HG03025 (cell line): ENCODE measurements around the gene UBE2B.
"Not testable (repeated sequence)": the region's sequence is repeated elsewhere in the genome, so short reads cannot be mapped to it uniquely, and the experiment has no call there.

Source experiments
- ATAC-seq: cut with Tn5 transposase; IDR thresholded peaks from one replicate; pipeline ENCODE4 v1.9.1; 2021; ENCODE audit warnings: mild to moderate bottlenecking, moderate library complexity; ENCODE audit not compliant: unreplicated experiment, low FRiP score

The UBE2B gene

DNA sequence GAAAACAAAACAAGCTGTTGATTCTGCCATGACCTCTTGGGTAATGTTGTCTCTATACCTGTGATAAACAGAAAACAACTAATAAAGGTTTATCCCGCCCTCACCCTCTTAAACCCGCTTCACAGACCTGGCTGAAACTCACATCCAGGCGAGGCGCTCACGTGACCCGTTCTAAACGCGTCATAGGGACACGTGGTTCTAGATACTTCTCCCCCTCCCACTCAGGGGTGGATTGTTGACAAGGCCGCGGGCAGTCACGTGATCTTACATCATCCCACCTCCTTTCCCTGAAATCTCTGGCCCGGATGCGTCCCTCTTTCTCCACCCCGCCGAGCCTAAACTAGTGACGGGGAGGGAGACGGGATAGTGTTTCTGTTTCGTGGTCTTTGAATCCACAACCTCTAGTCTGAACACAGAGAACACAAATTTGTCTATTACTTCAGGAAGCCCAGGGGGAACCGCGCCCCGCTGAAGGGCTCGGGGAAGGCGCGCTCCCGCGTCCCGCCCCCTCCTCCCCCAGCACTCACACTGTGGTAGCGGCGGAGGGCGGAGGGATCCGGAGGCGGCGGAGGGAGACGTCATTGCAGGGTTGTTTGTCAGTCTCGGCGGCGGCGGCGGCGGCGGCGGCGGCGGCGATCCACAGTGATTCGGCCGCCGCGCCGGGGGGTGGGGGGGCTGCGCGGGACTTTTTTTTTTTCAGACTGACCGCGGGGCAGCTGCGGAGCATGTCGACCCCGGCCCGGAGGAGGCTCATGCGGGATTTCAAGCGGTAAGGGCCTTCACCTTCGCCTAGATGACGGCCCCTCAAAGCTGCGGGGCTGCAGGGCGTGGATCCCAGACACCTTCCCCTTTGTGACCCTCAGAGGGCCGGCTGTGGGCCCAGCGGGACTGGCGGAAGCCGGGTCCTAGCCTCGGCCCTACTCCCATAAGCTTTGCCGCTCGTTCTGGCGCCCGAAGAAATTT is at the start of gene UBE2B:
Gene UBE2B (plus strand): TSS at position 699 of the 963 bp plus-strand sequence. CDS start 27 bp downstream, at position 726.
- ATAC-seq: peak; percentile 75

DNA sequence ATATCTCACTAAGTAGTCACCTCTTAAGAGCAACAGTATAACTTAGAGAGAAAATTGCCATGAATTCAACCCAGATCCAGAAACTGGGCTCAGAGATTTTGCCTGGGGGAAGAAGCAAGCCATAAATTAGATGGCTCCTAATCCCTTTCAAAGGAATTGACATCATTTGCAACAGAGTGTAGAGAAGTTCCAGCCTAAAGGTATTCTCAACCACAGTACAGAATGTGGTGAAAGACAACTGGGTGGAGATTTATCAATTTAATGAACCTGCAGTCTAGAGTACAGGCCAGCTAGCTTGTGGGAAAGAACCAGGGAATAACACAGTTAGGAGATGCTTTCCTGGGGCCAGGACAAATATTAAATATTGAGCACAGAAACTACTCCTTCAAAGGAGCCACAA is 44.0 kb upstream of the UBE2B start:
- no peak for ATAC-seq

DNA sequence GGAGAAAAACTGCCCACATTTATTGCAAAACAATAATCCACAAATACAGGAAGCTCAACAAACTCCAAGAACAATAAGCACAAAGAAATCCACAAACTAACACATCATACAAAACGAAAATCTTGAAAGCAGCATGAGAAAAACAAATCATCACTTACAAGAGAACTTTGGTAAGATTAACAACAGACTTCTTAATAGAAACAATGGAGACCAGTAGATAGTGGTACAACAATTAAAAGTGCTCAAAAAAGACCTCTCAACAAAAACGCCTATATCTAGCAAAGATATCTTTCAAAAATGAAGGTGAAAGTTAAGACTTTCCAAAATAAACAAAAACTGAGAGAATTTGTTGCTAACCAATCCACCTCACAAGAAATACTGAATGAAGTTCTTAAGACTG is 42.8 kb upstream of the UBE2B start:
- no peak for ATAC-seq

DNA sequence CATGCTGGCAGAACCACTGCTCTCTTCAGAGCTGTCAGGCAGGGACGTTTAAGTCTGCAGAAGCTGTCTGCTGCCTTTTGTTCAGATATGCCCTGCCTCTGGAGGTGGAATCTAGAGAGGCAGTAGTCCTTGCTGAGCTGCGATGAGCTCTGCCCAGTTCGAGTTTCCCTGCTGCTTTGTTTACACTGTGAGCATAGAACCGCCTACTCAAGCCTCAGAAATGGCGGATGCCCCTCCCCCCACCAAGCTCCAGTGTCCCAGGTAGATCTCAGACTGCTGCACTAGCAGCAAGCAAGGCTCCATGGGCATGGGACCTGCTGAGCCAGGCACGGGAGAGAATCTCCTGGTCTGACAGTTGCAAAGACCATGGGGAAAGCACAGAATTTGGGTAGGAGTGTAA is 34.5 kb upstream of the UBE2B start:
- not testable (repeated sequence) for ATAC-seq

DNA sequence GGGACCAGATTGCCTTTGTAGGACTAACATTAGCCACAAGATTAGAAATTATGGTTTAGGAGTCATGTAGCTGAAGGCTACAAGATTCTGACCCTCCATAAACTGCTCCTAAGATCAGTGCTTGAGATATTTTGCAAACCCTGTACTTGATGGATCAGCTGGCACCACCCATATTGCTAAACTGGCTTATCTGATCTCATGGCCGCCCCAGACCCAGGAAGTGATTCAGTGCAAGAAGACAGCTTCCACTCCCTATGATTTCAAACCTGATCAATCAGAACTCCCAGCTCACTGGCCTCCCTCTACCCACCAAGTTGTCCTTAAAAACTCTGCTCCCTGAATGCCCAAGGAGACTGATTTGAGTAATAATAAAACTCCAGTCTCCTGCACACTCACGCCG is 27.9 kb upstream of the UBE2B start:
- ATAC-seq: not testable (repeated sequence)

DNA sequence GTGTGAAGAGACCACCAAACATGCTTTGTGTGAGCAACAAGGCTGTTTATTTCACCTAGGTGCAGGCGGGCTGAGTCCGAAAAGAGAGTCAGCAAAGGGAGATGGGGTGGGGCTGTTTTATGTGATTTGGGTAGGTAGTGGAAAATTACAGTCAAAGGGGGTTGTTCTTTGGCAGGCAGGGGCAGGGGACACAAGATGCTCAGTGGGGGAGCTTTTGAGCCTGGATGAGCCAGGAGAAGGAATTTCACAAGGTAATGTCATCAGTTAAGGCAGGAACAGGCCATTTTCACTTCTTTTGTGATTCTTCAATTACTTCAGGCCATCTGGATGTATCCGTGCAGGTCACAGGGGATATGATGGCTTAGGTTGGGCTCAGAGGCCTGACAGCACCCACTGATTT is 25.9 kb upstream of the UBE2B start:
- not testable (repeated sequence) for ATAC-seq

DNA sequence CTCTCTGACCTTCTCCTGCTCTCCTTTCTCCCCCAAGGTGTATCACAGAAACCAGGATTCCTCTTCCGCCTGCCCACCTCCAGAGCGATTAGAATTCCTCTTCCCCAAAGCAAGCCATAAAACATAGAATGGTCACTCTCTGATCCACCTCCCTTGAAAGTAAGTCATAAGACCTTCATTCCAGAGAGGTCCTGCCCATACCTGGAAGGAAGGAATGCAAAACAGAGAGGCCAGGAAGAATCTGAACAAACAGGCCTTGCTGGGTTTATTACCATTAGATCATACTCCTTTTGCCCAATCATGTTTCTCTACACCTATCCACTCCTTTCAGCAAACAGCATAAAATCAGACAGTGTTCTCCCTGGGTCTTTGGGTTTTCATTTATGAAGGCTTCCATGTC is 25.4 kb upstream of the UBE2B start:
- ATAC-seq: no peak

DNA sequence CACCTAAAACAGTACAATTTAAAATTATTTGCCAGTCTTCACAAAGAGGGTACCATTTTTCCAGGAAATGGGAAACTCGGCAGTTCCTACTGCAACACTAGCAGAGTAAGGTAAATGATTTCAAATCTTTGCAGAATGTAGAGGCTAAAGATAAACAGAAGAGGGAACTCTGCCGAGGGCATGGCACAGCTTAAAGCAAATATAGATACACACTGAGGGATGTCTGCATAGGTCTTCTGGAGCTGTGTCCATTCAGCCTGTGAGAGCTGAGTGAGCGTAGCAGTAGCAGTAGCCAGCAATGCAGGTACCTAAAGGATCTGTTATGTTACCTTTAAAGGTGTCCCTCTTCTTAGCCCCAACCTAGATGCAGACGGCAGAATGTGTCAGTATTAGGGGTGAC is 21.9 kb upstream of the UBE2B start:
- no peak for ATAC-seq

DNA sequence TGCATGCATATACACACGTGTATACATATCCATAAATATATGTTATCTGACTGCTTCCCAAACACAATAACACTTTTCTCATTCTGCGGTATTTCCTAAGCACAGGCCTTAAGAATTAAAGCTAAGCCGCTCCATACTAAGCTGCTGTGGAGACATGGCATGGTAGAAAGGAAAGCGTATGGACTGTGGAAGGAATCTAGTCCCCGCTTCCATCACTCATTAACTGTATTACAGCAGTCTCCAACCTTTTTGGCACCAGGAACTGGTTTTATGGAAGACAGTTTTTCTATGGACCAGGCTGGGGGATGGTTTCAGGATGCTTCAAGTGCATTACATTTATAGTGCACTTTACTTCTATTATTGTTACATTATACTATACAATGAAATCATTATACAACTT is 15.7 kb upstream of the UBE2B start:
- no peak for ATAC-seq

DNA sequence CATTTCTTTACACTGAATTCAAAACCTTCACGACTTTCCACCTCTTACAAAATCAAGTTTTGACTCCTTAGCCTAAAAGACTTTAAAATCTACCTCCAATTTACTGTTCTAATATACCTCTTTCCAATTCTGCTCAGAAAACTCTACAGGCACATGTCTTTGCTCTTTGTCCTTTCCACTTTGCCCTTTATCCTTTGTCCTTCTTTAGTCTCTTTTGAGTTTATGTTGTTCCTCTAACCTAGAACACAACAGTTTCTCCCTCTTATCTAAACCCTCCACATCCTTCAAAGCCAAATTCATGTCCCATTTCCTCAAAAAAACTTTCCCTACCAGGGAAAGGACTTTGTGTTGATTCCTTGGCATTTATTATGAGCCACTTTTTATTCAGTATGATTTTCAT is 5.8 kb upstream of the UBE2B start:
- no peak for ATAC-seq

DNA sequence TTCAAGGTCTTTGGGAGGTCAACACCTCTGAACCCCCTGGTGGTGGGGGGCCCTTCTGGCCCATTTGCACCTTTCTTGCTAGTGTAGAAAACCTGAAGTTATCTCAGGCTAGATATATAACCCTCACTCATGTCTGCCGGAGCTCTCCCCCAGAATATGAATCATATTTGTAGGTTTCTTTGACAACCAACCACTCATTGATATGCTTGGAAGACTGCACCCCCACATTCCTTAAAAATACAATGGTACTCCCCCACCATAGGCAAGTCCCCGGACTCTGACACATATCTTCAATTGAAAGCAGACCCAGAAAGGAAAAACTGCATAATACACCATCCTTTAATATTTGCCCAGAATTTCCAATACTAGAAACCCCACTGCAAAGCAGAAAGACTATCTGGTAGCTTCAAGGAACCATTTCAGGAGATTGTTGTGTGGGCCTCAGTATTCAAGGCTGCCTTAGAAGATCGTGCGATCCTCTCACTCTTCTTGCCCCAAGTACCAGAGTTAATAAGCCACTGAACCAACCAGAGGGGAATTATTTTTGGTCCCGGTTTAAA is 978 bp upstream of the UBE2B start:
- no peak for ATAC-seq

DNA sequence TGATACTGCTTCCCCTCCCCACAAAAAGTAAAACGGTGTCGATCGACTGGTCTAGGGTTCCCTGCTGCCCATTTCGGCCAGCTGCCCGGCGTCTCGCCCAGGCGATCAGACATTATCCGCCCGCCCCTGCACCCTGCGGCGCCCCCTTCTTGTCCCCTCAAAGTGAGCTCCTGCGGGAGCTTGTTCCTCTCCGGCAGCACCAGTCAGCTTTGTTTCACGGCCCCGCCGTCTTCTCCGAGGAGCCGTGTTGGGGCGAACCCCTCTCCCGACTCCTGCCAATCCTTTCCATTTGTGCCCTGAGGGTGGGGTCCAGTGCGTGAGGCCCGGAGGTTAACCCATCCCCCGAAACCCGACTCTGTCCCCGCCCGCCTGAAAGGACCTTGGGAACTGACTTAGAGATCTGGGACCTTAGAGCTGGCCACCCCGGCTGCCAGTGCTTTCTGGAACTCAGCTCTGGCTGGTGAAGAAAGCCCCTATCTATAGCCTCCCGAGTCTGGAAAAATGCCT is 518 bp downstream of the UBE2B start:
- ATAC-seq: no peak

DNA sequence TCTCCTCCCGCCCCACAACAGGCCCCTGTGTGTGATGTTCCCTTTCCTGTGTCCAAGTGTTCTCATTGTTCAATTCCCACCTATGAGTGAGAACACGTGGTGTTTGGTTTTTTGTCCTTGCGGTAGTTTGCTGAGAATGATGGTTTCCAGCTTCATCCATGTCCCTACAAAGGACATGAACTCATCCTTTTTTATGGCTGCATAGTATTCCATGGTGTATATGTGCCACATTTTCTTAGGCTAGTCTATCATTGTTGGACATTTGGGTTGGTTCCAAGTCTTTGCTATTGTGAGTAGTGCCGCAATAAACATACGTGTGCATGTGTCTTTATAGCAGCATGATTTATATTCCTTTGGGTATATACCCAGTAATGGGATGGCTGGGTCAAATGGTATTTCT is 2.3 kb downstream of the UBE2B start:
- not testable (repeated sequence) for ATAC-seq

DNA sequence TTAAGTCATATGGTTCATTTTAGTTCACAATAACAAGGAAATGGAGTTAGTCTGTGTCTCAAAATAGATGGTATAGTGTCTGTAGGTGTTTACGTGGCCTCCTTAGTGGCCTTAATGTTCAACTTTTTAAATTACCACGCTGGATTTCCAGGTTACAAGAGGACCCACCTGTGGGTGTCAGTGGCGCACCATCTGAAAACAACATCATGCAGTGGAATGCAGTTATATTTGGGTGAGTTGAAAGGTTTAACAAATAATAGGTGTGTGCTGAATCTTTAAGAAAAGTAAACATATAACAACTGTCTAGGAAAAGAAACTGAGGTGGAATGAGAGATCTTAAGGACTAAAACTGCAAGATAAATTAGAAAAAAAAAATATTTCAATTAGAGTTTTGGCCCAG is 2.9 kb downstream of the UBE2B start:
- ATAC-seq: no peak

DNA sequence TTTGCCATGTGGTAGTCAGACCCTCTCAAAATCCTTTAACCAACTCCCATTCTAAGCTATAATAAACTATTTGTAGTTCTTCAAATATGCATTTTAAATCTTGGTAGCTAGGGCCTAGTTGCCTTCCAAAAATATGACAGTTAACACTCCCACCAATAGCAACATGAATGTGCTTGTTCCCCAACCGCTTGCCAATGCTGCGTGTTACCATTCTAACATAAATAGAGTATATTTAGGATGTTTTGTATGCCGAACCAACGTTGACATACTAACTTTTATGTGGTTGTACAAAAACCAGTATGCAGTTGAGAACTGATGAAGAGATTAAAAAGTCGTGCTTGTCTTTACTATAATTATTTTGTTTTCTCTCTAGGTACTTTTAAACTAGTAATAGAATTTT is 9.0 kb downstream of the UBE2B start:
- ATAC-seq: no peak

DNA sequence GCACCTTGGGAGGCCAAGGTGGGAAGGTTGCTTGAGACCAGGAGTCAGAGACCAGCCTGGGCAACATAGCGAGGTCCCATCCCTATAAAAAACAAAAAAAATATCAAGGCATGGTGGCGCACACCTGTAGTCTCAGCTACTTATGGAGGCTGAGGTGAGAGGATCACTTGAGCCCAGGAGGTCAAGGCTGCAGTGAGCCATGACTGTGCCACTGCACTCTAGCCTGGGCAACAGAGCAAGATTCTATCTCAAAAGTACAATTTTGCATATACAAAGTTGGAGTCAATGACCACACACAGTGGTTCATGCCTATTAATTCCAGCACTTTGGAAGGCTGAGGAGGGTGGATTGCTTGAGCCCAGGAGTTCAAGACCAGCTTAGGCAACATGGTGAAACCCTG is 10.8 kb downstream of the UBE2B start:
- ATAC-seq: not testable (repeated sequence)

DNA sequence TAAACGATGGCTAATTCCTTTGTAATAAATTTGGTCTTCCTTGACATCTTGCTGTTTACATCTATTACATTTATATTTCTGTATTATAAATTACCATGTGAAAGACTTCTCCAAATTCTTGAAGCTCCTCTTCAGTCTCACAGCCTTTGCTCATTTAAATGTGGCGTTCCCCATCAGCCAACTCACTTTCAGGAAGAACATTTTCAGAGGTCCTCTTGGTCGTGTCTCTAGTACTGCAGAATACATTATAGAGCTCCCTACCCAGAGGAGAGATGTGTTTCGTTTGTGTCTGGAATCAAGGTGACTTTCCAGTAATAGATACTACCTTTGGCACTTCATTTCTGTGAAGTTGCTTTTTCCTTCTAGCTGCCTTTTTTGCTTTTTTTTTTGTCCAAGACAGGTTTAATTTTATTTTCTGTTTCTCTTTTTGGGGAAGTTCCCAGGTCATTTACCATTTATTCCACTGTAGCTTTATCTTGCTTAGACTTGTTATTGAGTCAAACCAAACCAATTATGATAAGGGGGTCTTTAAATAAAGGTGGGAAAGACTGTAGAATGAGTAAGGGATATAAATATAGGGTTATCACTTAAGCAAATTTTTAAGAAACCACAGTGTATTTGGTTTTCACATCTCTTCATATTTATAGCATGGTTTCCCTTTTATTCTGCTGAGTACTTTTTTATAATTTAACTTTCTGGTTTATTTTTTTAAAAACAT is 12.8 kb downstream of the UBE2B start:
- ATAC-seq: no peak

DNA sequence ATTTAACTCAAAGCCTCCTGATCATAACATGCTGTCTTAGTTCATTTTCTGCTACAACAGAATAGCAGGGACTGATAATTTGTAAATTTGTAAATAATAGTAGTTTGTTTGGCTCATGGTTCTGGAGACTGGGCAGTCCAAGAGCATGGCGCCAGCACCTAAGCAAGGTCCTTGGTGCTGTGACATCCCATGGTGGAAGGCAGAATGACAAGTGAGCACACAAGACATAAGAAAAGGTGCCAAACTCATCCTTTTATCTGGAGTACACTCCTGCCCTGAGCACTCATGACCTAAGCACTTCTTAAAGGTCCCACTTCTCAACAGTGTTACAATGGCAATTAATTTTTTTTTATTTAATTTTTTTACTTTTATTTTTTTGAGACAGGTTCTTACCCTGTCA is 16.1 kb downstream of the UBE2B start:
- no peak for ATAC-seq

DNA sequence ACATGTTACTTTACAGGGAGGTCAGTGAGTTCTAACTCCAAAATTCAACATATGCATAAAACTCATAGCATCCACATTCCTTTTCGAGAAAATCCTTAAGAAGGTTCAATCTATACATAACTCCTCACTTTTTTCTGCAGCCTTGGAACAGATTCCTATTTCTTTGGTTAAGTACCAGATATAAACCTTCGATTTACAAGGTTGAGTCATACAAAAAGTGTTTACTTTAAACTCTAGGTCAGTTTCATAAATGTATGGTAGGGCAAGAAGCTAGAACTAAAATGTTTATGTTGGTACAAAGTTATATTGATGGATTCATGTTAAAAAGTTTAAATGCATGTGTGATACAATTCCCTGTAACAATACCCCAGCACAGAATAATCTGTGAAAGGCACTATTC is 20.9 kb downstream of the UBE2B start:
- ATAC-seq: no peak

DNA sequence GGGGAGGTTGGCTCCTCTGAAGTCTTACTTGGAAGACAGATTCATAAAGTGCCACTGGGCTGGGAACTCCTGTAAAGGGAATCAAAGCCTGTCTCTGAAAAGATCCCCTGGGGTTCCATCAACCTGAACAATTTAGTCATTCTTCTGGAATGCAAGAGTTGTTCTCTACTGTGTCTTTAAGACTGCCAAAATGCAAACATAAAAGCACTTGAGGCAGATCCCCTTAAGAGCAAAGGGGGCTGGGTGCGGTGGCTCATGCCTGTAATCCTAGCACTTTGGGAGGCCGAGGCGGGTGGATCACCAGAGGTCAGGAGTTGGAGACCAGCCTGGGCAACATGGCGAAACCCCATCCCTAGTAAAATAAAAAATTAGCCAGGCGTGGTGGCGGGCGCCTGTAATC is 23.6 kb downstream of the UBE2B start:
- no peak for ATAC-seq

DNA sequence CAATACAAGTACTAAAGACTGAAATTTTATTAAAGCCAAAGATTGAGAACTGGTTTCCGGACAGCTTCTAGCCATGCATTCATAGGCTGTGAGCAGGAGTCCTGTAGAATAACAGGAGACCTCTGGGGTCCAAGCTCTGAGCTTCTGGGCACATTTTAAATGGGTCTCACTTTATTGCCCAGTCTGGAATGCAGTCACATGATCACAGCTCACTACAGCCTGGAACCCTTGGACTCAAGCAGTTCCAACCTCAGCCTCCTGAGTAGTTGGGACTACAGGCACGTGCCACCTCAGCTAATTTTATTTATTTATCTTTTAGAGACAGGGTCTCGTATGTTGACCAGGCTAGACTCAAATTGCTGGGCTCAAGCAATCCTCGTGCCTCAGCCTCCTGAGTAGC is 24.9 kb downstream of the UBE2B start:
- ATAC-seq: no peak
